Measurements from ENCODE around the gene ITGBL1. TPM values are rescaled to one million over a fixed set of nuclear protein-coding genes. Genes with fewer than 3 reads are reported as not detected.

ITGBL1 gene
- total and polyA plus RNA-seq, 9 donors, result 0.45 to 9.3 (median 1.8) TPM

DNA sequence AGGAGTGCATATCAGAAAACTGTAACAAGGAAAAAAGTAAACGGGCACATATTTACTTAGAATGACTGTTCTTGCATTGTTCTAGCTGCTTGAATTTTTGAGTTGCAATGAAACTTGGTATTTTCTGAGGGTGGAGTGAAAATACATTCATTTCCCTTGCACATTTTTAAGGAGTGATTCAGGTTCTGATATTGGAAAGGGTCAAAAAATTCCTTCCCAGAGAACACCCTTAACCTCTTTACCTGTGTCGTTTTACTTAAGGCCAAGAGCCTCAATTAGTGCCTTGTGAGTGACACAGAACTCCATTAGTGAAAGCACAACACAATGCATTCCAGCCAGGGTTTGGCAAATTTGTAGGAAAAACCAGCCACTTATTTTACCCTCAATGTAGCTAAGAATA lies 2.3 kb downstream of the ITGBL1 start:
- no peak for DNase-seq
- Histone ChIP-seq H3K36me3 (no peaks in the 10 kb centered on the region), H3K4me1 (ENCODE audit: insufficient read depth) (peaks cover 6% of the 10 kb centered on the region), H3K9me3 (no peaks in the 10 kb centered on the region), H3K27ac (no peak overlapping the region), H3K4me3 (no peak overlapping the region), H3K27me3 (no peaks in the 10 kb centered on the region)
- TF ChIP-seq, protein P1, sequence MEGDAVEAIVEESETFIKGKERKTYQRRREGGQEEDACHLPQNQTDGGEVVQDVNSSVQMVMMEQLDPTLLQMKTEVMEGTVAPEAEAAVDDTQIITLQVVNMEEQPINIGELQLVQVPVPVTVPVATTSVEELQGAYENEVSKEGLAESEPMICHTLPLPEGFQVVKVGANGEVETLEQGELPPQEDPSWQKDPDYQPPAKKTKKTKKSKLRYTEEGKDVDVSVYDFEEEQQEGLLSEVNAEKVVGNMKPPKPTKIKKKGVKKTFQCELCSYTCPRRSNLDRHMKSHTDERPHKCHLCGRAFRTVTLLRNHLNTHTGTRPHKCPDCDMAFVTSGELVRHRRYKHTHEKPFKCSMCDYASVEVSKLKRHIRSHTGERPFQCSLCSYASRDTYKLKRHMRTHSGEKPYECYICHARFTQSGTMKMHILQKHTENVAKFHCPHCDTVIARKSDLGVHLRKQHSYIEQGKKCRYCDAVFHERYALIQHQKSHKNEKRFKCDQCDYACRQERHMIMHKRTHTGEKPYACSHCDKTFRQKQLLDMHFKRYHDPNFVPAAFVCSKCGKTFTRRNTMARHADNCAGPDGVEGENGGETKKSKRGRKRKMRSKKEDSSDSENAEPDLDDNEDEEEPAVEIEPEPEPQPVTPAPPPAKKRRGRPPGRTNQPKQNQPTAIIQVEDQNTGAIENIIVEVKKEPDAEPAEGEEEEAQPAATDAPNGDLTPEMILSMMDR (IDR thresholded peaks at IDR 0.05), result no peak
- TF ChIP-seq POLR2A (IDR thresholded peaks at IDR 0.05), result no peak
- no peak for TF ChIP-seq EP300 (IDR thresholded peaks at IDR 0.05)
- intact Hi-C loops (cut with DNase I), result no loop called here
- 43 to 51% (median 49%) methylated on average over 2 of the region's 2 CpGs for WGBS, 3 donors

GRCh38 chr13:101455863-101456262 lies 3.4 kb downstream of the ITGBL1 start:
- no peaks in the 10 kb centered on the region for H3K36me3 ChIP-seq
- no peak for TF ChIP-seq EP300 (IDR thresholded peaks at IDR 0.05)
- no peak for TF ChIP-seq POLR2A (IDR thresholded peaks at IDR 0.05)
- TF ChIP-seq, protein P1 (IDR thresholded peaks at IDR 0.05), result no peak
- no peak for DNase-seq
- WGBS, 3 donors, result 1 to 12% (median 1%) methylated on average over 3 of the region's 3 CpGs
- H3K9me3 ChIP-seq, result no peaks in the 10 kb centered on the region
- peaks cover 6% of the 10 kb centered on the region for H3K4me1 ChIP-seq (ENCODE audit: insufficient read depth)
- intact Hi-C loops (cut with DNase I), result no loop called here
- no peaks in the 10 kb centered on the region for H3K27me3 ChIP-seq
- no peak overlapping the region for H3K4me3 ChIP-seq
- H3K27ac ChIP-seq, result no peak overlapping the region

GRCh38 chr13:101457176-101457575 lies 4.7 kb downstream of the ITGBL1 start:
- peaks cover 6% of the 10 kb centered on the region for H3K4me1 ChIP-seq (ENCODE audit: insufficient read depth)
- TF ChIP-seq POLR2A (IDR thresholded peaks at IDR 0.05), result no peak
- H3K27me3 ChIP-seq, result no peaks in the 10 kb centered on the region
- no peak overlapping the region for H3K27ac ChIP-seq
- intact Hi-C loops (cut with DNase I), result no loop called here
- DNase-seq, result no peak
- 90 to 97% (median 95%) methylated on average over 2 of the region's 2 CpGs for WGBS, 3 donors
- H3K36me3 ChIP-seq, result no peaks in the 10 kb centered on the region
- H3K4me3 ChIP-seq, result no peak overlapping the region
- H3K9me3 ChIP-seq, result no peaks in the 10 kb centered on the region

DNA sequence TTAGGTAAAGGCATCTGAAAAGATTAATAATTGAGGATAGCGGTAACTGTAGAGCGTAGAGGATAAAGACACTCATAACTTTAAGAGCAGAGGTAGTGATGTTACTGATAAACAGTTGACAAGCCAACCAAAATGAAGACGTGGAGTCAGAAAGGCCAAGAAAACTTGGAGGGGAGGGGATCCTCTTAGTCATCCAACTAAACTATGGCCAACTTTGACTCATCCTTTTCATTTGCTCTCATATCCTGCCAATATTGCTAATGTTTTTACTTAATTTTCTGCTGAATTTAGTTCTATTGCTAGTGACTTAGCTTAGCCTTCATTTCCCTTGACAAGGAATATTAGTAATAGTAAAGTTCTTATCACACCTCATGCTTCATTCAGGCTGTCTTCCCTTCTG lies 13.4 kb downstream of the ITGBL1 start:
- H3K9me3 ChIP-seq, result no peaks in the 10 kb centered on the region
- no peaks in the 10 kb centered on the region for H3K36me3 ChIP-seq
- WGBS, 3 donors, result 70 to 77% (median 76%) methylated on average over 3 of the region's 3 CpGs
- intact Hi-C loops (cut with DNase I), result loop anchor here in 1 of 4 donors (10.0 kb wide), 1 partner anchor 311 kb away; no protein-coding TSS in a partner anchor
- H3K4me1 ChIP-seq (ENCODE audit: insufficient read depth), result no peaks in the 10 kb centered on the region
- DNase-seq, result no peak
- H3K27me3 ChIP-seq, result no peaks in the 10 kb centered on the region
- TF ChIP-seq POLR2A (IDR thresholded peaks at IDR 0.05) (no peak), EP300 (IDR thresholded peaks at IDR 0.05) (no peak)
- TF ChIP-seq, protein P1 (IDR thresholded peaks at IDR 0.05), result no peak
- H3K4me3 ChIP-seq, result no peak overlapping the region
- no peak overlapping the region for H3K27ac ChIP-seq

GRCh38 chr13:101467415-101467814 lies 14.9 kb downstream of the ITGBL1 start:
- Histone ChIP-seq H3K27me3 (no peaks in the 10 kb centered on the region), H3K27ac (no peak overlapping the region), H3K9me3 (no peaks in the 10 kb centered on the region), H3K4me3 (no peak overlapping the region), H3K36me3 (no peaks in the 10 kb centered on the region), H3K4me1 (ENCODE audit: insufficient read depth) (no peaks in the 10 kb centered on the region)
- 81 to 88% (median 88%) methylated on average over 4 of the region's 4 CpGs for WGBS, 3 donors
- intact Hi-C loops (cut with DNase I), result loop anchor here in 1 of 4 donors (10.0 kb wide), 1 partner anchor 313 kb away; no protein-coding TSS in a partner anchor
- DNase-seq, result no peak
- TF ChIP-seq, protein P1 (IDR thresholded peaks at IDR 0.05), result no peak
- TF ChIP-seq POLR2A (IDR thresholded peaks at IDR 0.05), result no peak
- TF ChIP-seq EP300 (IDR thresholded peaks at IDR 0.05), result no peak

All from ovary (tissue), 9 donors.